CD4-positive, alpha-beta T cell treated with Interleukin-21 for 1 hour (primary cell): Measurements from ENCODE around the gene SLC2A5.
"Not testable (repeated sequence)": the region's sequence is repeated elsewhere in the genome, so short reads cannot be mapped to it uniquely, and the experiment has no call there.

ENCODE experiments used
- DNase-seq: peaks from one replicate; pipeline ENCODE4 v3.0.0-alpha.2; 2020

Gene SLC2A5

GRCh38 chr1:9069326-9070100, at the start of gene SLC2A5:
Gene SLC2A5, minus strand, starts transcription at chr1:9069635. Its CDS starts 99 bp downstream, at chr1:9069536.
- DNase-seq = no peak

- no peak for DNase-seq
Measured at GRCh38 chr1:9118186-9118585, 48.8 kb upstream of the SLC2A5 start.

GRCh38 chr1:9115351-9116205, 46.1 kb upstream of the SLC2A5 start:
- DNase-seq = no peak

GRCh38 chr1:9112961-9113880, 43.8 kb upstream of the SLC2A5 start:
- DNase-seq = no peak

- DNase-seq = no peak
Measured at GRCh38 chr1:9111957-9112356, 42.5 kb upstream of the SLC2A5 start.

GRCh38 chr1:9111357-9111691, 41.9 kb upstream of the SLC2A5 start:
- DNase-seq = no peak

GRCh38 chr1:9110669-9111356, 41.4 kb upstream of the SLC2A5 start:
- DNase-seq = peak; percentile 79

- DNase-seq = no peak
Measured at GRCh38 chr1:9108056-9108665, 38.7 kb upstream of the SLC2A5 start.

- DNase-seq = no peak
Measured at GRCh38 chr1:9107136-9107535, 37.7 kb upstream of the SLC2A5 start.

- DNase-seq = no peak
Measured at GRCh38 chr1:9106286-9106685, 36.9 kb upstream of the SLC2A5 start.

- DNase-seq = no peak
Measured at GRCh38 chr1:9105336-9105867, 36.0 kb upstream of the SLC2A5 start.

- DNase-seq = no peak
Measured at GRCh38 chr1:9101510-9102146, 32.2 kb upstream of the SLC2A5 start.

GRCh38 chr1:9100471-9101043, 31.1 kb upstream of the SLC2A5 start:
- DNase-seq = no peak

GRCh38 chr1:9099555-9099954, 30.1 kb upstream of the SLC2A5 start:
- no peak for DNase-seq

GRCh38 chr1:9097947-9098705, 28.7 kb upstream of the SLC2A5 start:
- DNase-seq = no peak

GRCh38 chr1:9095818-9096217, 26.4 kb upstream of the SLC2A5 start:
- no peak for DNase-seq

- DNase-seq = not testable (repeated sequence)
Measured at GRCh38 chr1:9093996-9094595, 24.7 kb upstream of the SLC2A5 start.

GRCh38 chr1:9093581-9093980, 24.1 kb upstream of the SLC2A5 start:
- no peak for DNase-seq

GRCh38 chr1:9093091-9093490, 23.7 kb upstream of the SLC2A5 start:
- DNase-seq = no peak

- no peak for DNase-seq
Measured at GRCh38 chr1:9088807-9089206, 19.4 kb upstream of the SLC2A5 start.
